ENCODE results near the gene CANX. TPM values are rescaled to one million over a fixed set of nuclear protein-coding genes. Genes with fewer than 3 reads are reported as not detected.
A peak's percentile ranks its signal among the peaks of the same experiment; 100 is the strongest.

CANX gene
- total and polyA plus RNA-seq, 9 of the 15 experiments (the other 6 are each of a cell fraction or from before 2014, with no cell fraction given): 155 to 893 (median 589) TPM

- TF ChIP-seq NR1H2 (CRISPR knock-in tag; IDR thresholded peaks at IDR 0.05) (no peak; the same call in 1 of the 2 replicates), DPF2 (IDR thresholded peaks at IDR 0.05) (no peak), TAL1 (IDR thresholded peaks at IDR 0.05) (no peak), FOXA1 (IDR thresholded peaks at IDR 0.05; ENCODE audit: borderline replicate concordance) (no peak), CTCFL (IDR thresholded peaks at IDR 0.05; ENCODE audit: borderline replicate concordance, insufficient read depth, low read depth, low read length, poor library complexity, severe bottlenecking) (no peak), HMG20B (CRISPR knock-in tag; IDR thresholded peaks at IDR 0.05) (no peak), FOXA3 (CRISPR knock-in tag; conservative IDR thresholded peaks at IDR 0.05 in 1 of 2, IDR thresholded peaks at IDR 0.05 in 1 of 2) (no peak), HIVEP1 (CRISPR knock-in tag; IDR thresholded peaks at IDR 0.05) (no peak), HCFC1 (IDR thresholded peaks at IDR 0.05; ENCODE audit: low read depth, low read length) (no peak), RUNX1 (IDR thresholded peaks at IDR 0.05; ENCODE audit: low read depth) (no peak), XRCC3 (IDR thresholded peaks at IDR 0.05) (no peak), DLX4 (CRISPR knock-in tag; IDR thresholded peaks at IDR 0.05) (no peak), ZNF282 (CRISPR knock-in tag; IDR thresholded peaks at IDR 0.05) (no peak), MECOM (CRISPR knock-in tag; IDR thresholded peaks at IDR 0.05) (no peak)
- TF ChIP-seq, protein P1, sequence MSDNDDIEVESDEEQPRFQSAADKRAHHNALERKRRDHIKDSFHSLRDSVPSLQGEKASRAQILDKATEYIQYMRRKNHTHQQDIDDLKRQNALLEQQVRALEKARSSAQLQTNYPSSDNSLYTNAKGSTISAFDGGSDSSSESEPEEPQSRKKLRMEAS (CRISPR knock-in tag; IDR thresholded peaks at IDR 0.05): peak; percentile 92
- TF ChIP-seq, protein P2, sequence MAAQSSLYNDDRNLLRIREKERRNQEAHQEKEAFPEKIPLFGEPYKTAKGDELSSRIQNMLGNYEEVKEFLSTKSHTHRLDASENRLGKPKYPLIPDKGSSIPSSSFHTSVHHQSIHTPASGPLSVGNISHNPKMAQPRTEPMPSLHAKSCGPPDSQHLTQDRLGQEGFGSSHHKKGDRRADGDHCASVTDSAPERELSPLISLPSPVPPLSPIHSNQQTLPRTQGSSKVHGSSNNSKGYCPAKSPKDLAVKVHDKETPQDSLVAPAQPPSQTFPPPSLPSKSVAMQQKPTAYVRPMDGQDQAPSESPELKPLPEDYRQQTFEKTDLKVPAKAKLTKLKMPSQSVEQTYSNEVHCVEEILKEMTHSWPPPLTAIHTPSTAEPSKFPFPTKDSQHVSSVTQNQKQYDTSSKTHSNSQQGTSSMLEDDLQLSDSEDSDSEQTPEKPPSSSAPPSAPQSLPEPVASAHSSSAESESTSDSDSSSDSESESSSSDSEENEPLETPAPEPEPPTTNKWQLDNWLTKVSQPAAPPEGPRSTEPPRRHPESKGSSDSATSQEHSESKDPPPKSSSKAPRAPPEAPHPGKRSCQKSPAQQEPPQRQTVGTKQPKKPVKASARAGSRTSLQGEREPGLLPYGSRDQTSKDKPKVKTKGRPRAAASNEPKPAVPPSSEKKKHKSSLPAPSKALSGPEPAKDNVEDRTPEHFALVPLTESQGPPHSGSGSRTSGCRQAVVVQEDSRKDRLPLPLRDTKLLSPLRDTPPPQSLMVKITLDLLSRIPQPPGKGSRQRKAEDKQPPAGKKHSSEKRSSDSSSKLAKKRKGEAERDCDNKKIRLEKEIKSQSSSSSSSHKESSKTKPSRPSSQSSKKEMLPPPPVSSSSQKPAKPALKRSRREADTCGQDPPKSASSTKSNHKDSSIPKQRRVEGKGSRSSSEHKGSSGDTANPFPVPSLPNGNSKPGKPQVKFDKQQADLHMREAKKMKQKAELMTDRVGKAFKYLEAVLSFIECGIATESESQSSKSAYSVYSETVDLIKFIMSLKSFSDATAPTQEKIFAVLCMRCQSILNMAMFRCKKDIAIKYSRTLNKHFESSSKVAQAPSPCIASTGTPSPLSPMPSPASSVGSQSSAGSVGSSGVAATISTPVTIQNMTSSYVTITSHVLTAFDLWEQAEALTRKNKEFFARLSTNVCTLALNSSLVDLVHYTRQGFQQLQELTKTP (IDR thresholded peaks at IDR 0.05; ENCODE audit: low read depth in 1 of 2, partially characterized antibody in 2 of 2): no peak
- TF ChIP-seq, protein P3, sequence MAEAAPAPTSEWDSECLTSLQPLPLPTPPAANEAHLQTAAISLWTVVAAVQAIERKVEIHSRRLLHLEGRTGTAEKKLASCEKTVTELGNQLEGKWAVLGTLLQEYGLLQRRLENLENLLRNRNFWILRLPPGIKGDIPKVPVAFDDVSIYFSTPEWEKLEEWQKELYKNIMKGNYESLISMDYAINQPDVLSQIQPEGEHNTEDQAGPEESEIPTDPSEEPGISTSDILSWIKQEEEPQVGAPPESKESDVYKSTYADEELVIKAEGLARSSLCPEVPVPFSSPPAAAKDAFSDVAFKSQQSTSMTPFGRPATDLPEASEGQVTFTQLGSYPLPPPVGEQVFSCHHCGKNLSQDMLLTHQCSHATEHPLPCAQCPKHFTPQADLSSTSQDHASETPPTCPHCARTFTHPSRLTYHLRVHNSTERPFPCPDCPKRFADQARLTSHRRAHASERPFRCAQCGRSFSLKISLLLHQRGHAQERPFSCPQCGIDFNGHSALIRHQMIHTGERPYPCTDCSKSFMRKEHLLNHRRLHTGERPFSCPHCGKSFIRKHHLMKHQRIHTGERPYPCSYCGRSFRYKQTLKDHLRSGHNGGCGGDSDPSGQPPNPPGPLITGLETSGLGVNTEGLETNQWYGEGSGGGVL (CRISPR knock-in tag; IDR thresholded peaks at IDR 0.05): no peak
- TF ChIP-seq, protein P4, sequence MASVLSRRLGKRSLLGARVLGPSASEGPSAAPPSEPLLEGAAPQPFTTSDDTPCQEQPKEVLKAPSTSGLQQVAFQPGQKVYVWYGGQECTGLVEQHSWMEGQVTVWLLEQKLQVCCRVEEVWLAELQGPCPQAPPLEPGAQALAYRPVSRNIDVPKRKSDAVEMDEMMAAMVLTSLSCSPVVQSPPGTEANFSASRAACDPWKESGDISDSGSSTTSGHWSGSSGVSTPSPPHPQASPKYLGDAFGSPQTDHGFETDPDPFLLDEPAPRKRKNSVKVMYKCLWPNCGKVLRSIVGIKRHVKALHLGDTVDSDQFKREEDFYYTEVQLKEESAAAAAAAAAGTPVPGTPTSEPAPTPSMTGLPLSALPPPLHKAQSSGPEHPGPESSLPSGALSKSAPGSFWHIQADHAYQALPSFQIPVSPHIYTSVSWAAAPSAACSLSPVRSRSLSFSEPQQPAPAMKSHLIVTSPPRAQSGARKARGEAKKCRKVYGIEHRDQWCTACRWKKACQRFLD (CRISPR knock-in tag; IDR thresholded peaks at IDR 0.05): peak; percentile 4; the same call in 1 of the 2 replicates
Observed at GRCh38 chr5:179698935-179699615, at the start of gene CANX (continued).
